GM23248 (cell line): ENCODE measurements around the gene PROK1.

ENCODE experiments used
- EZH2 ChIP-seq: fragments of 200-600 bp; sonication (generic); IDR thresholded peaks from 2 replicates; pipeline ENCODE4 v1.6.1; 2018; ENCODE audit warnings: antibody characterized with exemption, mild to moderate bottlenecking; ENCODE audit not compliant: insufficient read depth, poor library complexity, severe bottlenecking
- EZH2phosphoT487 ChIP-seq: fragments of 200-600 bp; sonication (generic); IDR thresholded peaks from 2 replicates; pipeline ENCODE4 v1.6.1; 2018; ENCODE audit warnings: antibody characterized with exemption, moderate library complexity, mild to moderate bottlenecking, low read depth; ENCODE audit not compliant: insufficient read depth

DNA sequence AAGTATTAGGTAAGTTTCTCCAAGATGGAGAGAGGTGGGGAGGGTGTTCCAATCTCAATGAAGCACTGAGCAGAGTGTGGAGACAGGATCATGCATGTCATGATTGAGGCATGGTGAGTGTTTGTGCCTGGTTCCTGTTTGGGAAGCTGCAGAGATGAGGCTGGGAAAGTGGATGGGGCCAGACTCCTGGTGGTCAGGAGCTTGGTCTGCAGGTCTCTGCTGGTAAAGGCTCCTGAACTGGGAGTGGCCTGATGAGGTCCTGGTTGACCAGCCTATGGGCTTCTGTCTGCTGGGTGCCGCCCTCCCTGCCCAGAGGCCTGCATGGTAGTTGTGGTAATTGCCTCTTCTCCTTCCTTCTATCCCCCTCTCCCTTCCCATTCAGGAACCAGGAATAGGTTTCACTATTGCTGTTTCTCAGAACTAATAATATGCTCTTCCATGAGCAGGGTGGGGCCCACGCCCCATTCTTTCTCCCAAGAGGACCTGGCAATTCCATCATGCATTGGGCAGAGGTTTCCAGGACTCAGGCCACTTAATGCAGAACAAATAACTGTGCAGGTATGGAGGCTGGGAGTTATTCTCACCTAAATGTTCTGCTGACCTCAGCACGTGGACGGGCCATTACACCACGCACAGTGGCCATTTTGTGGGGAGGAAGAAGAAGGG lies 24.5 kb downstream of the PROK1 start:
- TF ChIP-seq EZH2phosphoT487, result no peak
- no peak for TF ChIP-seq EZH2
